ENCODE results near the gene CNKSR3. TPM values are rescaled to one million over a fixed set of nuclear protein-coding genes. Genes with fewer than 3 reads are reported as not detected.

Gene CNKSR3
- total RNA-seq, 1 donor = 2.4 TPM

DNA sequence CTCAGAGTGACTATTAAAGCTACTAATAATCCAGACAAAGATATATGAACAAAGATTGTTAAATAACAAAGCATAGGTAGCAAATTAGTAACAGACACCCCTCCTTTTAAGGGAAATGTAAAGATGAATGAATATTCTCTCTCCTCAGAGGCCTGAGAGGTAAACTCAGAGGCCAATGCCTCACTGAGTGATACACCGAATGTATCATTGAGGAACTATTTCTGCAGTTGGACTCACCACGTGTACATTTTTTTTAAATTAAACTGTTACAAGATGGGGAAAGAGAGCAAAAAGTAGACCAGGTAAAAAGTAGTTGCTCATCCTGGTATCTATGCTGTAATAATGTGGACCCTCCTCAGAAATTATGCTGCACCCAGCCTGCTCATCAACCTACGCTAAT lies 81.6 kb downstream of the CNKSR3 start:
- DNase-seq (ENCODE audit: low read depth in 2 of 3, low spot score in 2 of 3) = no peak

DNA sequence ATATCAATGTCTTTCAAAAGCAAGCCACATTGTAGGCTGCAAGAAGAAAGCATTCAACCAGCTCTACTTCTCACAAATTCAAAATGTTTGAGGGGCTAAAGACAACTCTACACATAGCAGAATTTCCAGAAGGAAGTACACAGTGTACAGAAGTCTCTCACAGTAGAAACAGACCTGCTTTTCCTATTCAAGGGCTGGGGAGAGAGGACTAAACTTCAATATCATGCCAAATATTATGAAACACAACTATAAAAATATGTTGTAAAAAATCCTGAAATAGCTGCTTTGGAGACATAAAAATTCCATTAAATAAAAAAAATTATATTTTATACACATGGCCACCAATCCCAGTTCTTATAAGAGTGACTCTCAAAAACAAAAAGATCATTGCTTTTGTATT lies 83.0 kb downstream of the CNKSR3 start:
- DNase-seq (ENCODE audit: low read depth in 2 of 3, low spot score in 2 of 3) = no peak

GRCh38 chr6:154426997-154427396 lies 83.5 kb downstream of the CNKSR3 start:
- no peak for DNase-seq (ENCODE audit: low read depth in 2 of 3, low spot score in 2 of 3)

GRCh38 chr6:154425034-154425433 lies 85.5 kb downstream of the CNKSR3 start:
- no peak for DNase-seq (ENCODE audit: low read depth in 2 of 3, low spot score in 2 of 3)

DNA sequence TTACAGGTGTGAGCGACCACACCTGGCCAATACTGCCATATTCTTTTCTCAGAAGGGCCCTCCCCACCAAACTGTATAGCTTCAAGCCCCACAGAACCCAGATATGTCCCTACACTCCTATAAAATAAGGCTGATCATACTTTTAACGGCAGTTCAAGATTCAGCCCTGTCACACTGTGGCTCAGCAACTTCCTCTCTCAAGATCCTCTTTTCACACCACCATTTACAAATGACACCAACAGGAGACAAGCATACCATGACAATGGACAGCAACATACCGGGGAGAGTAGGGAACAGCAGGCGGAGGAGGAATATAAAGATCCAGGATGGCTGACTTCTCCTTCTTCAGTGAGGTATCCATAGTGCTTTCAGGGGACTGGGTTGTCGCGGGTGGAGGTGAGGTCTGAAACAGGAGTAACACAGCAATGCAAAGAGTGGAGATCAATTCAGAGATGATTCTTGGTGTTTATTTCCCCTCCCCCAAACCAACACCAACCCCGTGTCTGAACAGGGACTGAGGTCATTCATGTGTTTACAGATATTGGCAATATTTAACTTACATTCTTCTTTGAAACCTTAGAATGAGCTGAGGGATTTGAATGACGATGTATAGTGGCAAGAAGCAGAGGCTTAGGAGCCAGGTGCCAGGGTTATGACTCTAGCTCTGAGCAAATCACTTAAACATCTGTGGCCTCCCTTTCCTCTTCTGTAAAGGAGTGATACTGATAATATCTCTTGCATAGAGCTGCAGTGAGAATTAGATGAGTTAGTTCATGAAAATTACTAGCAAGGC lies 96.3 kb downstream of the CNKSR3 start:
- peak in 2 of 3 donors; percentile 36 to 74 for DNase-seq (ENCODE audit: low read depth in 2 of 3, low spot score in 2 of 3)

DNA sequence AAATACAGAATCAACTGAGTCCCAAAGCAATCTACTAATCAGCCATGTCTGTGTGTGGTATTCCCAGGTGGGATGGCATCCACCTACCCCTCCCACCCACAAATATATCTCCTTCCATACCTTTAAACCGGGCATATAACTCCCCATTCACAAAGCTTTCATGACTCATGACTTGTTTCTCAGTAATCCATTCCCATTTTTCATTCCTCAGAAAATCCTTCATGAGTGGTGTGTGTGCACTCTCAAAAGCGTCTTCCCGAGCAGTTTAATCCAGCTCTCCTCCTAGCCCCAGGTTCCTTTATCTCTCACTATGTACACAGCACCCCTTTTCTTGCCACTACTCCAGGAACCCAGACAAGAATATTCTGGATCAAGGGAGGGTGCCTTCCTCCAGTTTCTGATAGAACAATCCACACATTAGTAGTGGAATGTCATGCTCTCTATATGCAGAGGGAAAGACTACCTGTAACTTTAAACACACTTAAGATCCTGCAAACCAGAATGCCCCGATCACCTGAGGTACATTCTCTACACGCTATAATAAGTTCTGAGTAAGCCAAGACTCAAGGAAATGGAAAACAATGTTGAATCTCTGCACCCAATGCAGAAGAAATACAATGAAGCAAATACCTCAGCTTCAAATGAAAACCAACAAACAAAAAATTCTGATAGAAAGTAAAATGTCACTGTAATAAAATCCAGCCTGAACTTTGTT lies 98.2 kb downstream of the CNKSR3 start:
- no peak for DNase-seq (ENCODE audit: low read depth in 2 of 3, low spot score in 2 of 3)

DNA sequence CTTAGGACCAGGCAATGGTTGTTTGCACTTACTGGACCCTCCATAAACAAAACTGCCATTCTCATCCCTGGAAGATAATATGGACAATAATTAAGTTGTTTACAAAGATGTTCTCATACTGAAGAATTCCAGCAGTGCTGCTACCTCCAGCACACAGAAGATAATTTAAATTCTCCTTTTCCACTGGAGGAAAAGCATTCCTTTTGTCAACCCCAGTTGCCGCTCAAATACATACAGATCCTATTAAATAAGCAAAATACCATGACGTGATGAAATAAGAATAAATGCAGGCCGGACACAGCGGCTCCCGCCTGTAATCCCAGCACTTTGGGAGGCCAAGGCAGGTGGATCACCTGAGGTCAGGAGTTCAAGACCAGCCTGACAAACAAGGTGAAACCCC lies 99.4 kb downstream of the CNKSR3 start:
- DNase-seq (ENCODE audit: low read depth in 2 of 3, low spot score in 2 of 3) = no peak

GRCh38 chr6:154410619-154411072 lies 99.8 kb downstream of the CNKSR3 start:
- DNase-seq (ENCODE audit: low read depth in 2 of 3, low spot score in 2 of 3) = no peak

DNA sequence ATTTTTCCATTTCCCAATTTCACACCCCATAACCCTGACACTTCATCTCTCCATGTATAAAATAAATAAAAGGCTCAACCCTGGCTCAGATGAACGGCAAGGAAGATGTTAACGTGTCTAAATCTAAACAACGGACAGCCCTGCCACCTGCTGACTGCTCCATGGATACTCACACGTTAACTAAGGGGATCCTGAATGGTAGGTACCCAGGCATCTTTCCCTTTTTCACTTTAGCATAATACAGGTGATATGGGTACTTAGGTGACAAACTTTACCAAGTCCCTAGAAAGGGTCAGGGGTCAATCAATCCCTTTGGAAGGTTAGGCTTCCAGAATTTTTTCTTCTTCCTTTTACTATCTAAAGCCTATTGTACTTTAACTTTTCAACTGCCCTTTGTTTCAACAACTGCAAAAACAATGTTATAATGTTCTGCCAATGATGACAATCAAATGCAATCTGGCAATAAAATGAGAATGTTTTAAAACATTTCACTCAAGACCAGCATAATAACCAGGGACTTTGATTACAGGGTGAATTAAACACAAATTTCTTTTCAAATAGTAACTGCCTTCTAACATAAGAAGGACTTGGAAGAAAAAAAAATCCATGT lies 101.5 kb downstream of the CNKSR3 start:
- DNase-seq (ENCODE audit: low read depth in 2 of 3, low spot score in 2 of 3) = peak in 1 of 3 donors; percentile 27

- DNase-seq (ENCODE audit: low read depth in 2 of 3, low spot score in 2 of 3) = no peak
Measured at GRCh38 chr6:154407440-154407839, 103.0 kb downstream of the CNKSR3 start.

- no peak for DNase-seq (ENCODE audit: low read depth in 2 of 3, low spot score in 2 of 3)
Measured at GRCh38 chr6:154406869-154407268, 103.6 kb downstream of the CNKSR3 start.

DNA sequence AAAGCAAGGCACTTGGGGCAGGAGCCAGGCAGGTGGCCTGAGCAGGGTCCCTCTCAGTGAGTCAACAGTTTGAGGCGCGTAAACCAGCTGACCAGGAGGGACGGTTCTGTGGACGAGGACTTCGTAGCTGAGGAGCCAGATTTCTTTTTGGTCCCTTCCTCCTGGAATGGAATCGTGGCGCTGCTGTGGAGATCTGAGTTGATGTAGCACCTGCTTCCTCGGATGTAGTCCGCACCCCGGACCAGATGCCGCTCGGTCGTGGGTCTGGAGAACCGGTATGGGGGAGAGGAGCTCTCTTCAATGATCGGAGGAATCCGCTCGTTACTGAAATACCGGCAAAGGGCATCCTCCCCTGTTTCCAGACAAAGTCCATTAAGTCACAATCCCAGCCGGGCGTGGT lies 104.2 kb downstream of the CNKSR3 start:
- DNase-seq (ENCODE audit: low read depth in 2 of 3, low spot score in 2 of 3) = no peak

DNA sequence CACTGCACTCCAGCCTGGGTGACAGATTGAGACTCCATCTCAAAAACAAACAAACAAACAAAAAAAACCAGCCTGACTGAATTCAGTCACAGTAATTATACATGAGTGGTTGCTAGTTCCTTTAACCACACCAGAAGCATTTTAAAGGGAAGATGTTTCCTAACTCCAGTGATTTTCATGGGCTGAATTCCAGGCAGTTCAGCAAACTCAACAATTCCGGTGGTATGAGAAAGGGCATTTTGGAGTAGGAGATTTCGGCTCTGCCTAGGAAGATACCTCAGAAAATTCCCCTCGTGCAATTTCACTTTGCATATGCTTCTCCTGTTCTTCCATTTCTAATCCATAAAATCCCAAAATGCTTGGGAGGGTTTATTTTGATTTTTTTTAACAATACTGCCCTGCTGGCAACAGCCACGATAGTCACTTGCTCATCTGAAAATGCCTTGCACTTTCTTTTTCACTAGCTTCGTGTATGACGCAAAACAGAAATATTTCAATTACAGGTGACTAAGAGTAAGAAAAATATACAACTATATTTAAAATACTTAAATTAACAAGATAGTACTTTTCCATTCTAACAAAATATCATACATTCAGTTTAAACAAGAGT lies 105.6 kb downstream of the CNKSR3 start:
- no peak for DNase-seq (ENCODE audit: low read depth in 2 of 3, low spot score in 2 of 3)

DNA sequence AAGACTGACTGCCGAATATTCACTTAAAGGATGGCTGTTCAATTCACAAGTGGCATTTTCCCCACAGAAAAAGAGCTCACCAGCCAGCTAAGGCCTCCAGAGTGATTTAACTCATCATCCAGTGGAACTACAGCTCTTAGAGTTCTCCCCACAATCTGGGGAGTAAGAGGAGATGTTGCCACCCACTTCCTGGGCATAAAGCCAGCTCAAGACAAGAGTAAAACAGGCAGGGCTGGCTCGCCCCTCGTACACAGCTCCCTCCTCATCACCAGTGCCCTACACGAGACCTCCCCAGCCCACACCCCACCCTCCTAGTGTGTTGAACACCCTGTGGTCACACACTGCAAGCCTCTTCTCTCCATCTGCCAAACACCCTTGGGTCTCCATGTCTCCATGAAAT lies 106.7 kb downstream of the CNKSR3 start:
- DNase-seq (ENCODE audit: low read depth in 2 of 3, low spot score in 2 of 3) = peak in 2 of 3 donors; percentile 16 to 74

DNA sequence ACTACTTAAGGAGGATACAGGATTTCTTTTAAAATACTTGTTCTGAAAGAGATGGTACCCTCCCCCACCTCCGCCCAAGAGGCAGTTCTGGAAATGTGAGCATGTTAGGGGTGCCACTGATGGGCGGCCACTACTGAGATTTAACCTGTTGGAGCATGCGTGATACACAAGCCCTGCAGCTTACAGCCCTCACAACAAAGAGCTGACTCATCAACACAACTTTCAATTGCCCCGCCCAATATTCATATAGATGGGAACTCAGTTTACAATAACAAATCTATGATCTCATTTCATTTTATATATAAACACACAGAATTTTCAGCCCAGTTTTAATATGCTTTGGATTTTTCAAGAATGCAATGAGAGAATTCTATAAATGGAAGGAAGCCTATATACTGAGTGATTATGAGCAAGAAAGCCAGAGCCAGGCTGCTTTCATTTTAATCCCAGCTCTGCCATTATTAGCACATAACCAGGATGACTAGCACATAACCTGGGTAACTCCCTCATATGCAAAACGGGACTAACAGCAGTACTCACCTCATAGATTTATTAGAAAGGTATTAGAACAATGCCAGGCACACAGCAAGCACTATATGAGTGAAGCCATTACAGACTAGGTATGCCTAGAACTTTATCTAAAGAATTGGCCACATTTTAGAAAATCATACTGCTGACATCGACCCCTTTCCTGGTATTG lies 108.3 kb downstream of the CNKSR3 start:
- DNase-seq (ENCODE audit: low read depth in 2 of 3, low spot score in 2 of 3) = no peak

- no peak for DNase-seq (ENCODE audit: low read depth in 2 of 3, low spot score in 2 of 3)
Measured at GRCh38 chr6:154399097-154399496, 111.4 kb downstream of the CNKSR3 start.

- DNase-seq (ENCODE audit: low read depth in 2 of 3, low spot score in 2 of 3) = no peak
Measured at GRCh38 chr6:154397491-154398195, 112.8 kb downstream of the CNKSR3 start.

DNA sequence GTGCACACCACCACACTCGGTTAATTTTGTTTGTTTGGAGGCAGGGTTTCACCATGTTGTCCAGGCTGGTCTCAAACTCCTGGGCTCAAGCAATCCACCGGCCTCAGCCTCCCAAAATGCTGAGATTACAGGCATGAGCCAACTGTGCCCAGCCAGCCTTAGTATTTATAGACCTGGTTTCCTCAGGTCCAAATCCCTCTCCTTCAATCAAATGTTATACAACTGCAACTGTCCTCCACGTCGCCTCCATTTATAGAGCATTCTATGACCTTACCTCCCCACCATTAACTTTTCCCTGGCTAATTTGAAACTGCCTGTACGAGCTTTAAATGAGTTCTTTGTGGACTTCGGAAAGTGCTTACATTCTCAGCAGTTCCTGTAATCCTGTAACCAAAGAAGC lies 114.6 kb downstream of the CNKSR3 start:
- no peak for DNase-seq (ENCODE audit: low read depth in 2 of 3, low spot score in 2 of 3)

DNA sequence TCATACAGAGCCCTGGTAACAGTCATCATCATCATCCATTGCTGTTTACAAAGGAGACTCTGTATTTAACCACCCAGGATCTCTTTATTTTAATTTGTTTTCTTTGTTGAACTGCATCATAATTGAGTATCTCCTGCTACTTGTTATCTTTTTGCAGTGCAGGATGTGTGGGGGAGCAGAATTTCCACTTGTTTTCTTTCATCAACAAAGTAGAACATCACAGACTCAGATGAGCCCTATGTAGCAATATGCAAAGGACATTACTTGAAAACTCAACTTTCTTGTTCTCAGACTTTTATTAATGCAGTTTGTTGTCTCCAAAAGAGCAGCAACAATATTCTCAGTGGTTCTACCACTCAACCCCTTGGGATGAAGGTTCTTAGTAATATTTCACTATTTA lies 115.2 kb downstream of the CNKSR3 start:
- DNase-seq (ENCODE audit: low read depth in 2 of 3, low spot score in 2 of 3) = no peak

GRCh38 chr6:154394571-154394970 lies 115.9 kb downstream of the CNKSR3 start:
- DNase-seq (ENCODE audit: low read depth in 2 of 3, low spot score in 2 of 3) = no peak
